Fibroblast of villous mesenchyme (primary cell): ENCODE measurements around the gene DCTN2. TPM values are rescaled to one million over a fixed set of nuclear protein-coding genes. Genes with fewer than 3 reads are reported as not detected.

Experiments
- DNase-seq: peaks from one replicate; pipeline ENCODE4 v3.0.0-alpha.2; 2010; ENCODE audit warnings: low read depth
- H3K4me3 ChIP-seq: 2 replicates; pipeline ENCODE4 v1.5.1; 2011; ENCODE audit warnings: low read depth, mild to moderate bottlenecking, low read length
- total RNA-seq: library from RNA; depleted of rRNA; stranded (reverse); fragments of >200 nt; gene quantifications from 2 replicates; pipeline ENCODE4 v1.2.3, GENCODE V29; 2012
- TF ChIP-seq, protein P1 (sequence below): IDR thresholded peaks from 2 replicates; pipeline ENCODE4 v1.5.1; 2012; ENCODE audit warnings: low read depth, mild to moderate bottlenecking, low read length; ENCODE audit not compliant: insufficient read depth

DCTN2 gene
- total RNA-seq, 1 donor = 111 TPM

DNA sequence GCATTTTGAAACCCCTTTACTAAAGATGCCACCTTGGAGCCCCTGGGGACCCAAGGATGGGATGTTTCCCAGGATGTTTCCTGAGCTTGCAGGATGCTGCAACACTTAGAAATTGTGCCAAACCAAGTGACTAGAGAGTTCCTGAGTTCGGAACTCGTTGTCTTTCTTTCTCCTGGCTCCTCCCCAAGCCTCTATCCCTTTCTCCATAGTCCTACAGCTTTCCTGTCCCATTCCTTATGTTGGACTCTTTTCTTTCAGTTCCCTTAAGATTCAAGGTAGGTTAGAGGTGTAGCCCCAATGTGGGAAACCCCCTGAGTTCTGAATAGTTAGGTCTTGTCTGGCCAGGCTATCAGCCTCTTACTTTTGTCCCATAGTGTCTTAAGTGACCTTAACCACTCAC lies 1.5 kb upstream of the DCTN2 start:
- no peak overlapping the region for H3K4me3 ChIP-seq
- no peak for DNase-seq
- TF ChIP-seq, protein P1, sequence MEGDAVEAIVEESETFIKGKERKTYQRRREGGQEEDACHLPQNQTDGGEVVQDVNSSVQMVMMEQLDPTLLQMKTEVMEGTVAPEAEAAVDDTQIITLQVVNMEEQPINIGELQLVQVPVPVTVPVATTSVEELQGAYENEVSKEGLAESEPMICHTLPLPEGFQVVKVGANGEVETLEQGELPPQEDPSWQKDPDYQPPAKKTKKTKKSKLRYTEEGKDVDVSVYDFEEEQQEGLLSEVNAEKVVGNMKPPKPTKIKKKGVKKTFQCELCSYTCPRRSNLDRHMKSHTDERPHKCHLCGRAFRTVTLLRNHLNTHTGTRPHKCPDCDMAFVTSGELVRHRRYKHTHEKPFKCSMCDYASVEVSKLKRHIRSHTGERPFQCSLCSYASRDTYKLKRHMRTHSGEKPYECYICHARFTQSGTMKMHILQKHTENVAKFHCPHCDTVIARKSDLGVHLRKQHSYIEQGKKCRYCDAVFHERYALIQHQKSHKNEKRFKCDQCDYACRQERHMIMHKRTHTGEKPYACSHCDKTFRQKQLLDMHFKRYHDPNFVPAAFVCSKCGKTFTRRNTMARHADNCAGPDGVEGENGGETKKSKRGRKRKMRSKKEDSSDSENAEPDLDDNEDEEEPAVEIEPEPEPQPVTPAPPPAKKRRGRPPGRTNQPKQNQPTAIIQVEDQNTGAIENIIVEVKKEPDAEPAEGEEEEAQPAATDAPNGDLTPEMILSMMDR = no peak

- TF ChIP-seq, protein P1 = no peak
- DNase-seq = no peak
These were observed 972 bp upstream of the DCTN2 start for GRCh38 chr12:57548013-57548315.

DNA sequence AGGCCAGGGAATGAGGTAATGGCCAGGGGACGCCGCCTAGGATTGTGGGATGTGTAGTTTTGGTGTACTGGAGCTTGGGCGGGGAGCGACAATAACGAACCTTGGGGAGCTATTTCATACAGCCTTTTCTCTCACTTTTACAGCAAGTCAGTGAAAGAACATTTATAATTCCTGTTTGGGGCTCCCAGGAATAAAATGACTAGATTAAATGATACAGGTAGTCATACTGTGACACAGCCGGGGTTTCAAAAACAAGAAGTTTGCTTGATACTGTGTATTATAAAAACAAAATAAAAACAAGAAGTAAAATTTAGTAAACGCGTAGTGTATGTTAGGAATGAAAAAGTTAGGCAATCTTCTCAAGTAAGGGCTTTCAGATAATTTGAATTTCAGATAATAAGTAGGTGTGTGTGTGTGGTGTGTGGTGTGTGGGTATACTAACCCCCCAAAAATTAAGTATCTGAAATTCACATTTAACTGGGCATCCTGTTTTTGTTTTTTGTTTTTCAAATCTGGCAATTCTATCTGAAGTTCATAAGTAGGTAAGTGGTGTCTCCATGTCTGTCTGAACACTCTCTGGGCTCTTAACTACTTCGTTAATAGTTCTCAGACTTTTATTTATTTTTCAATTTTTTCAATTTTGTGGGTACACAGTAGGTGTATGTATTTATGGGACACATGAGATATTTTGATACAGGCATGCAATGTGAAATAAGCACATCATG lies 458 bp upstream of the DCTN2 start:
- peak overlapping the region; percentile 93 for H3K4me3 ChIP-seq

More at GRCh38 chr12:57548013-57548315, 972 bp upstream of the DCTN2 start:
- no peak overlapping the region for H3K4me3 ChIP-seq

DNA sequence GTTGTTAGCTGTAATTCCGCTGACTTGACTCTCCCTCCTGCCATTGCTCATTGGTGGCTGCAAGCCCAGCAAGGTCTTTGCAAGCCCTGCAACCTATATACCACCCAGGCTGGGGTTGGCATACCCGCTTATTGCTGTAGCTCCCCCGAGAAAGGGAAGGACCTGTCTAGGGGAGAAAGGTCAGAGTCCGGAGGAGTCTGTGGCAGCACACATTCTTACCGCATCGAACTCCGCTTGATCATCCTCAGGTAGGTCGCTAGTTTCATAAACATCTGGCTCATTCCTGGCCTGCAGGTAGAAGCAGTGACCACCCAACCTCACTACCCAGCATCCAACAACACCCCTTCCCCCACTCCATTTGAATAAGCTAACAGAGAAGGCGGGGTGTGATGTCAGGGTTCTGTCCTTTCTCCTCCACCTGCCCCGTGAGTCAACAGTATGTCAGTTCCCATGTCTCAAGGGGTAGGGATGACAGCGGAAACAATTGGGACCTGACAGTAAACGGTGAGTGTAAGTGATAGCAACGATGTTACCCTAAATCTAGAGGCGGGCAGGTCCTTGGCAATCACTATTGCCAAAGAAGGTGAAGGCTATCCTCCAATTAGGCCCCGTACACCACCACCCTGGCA lies 1.1 kb downstream of the DCTN2 start:
- DNase-seq = no peak
- H3K4me3 ChIP-seq = peak overlapping the region; percentile 93
- TF ChIP-seq, protein P1 = no peak

More for the DNA sequence above, 458 bp upstream of the DCTN2 start:
- TF ChIP-seq, protein P1 = no peak
- DNase-seq = no peak

GRCh38 chr12:57543581-57543980 lies 3.4 kb downstream of the DCTN2 start:
- no peak overlapping the region for H3K4me3 ChIP-seq
- no peak for DNase-seq
- TF ChIP-seq, protein P1 = no peak

DNA sequence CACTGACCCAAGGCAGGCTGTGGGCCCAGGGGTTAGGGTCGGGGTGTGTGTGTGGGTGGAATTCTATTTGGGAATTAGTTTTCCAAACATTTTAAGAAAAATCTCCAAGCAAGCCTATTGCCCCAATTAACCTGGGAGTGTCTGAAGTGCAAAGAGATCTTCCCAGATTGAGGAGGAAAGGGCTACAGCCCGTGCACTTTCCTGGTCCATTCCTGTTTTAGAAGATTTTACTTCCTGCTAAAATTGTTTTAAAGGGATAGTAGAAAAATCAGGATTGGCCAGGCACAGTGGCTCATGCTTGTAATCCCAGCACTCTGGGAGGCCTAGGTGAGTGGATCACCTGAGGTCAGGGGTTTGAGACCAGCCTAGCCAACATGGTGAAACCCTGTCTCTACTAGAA lies 5.3 kb downstream of the DCTN2 start:
- DNase-seq = no peak
- H3K4me3 ChIP-seq = no peak overlapping the region
- TF ChIP-seq, protein P1 = no peak
